Measurements from ENCODE around the gene GRM2. TPM values are rescaled to one million over a fixed set of nuclear protein-coding genes. Genes with fewer than 3 reads are reported as not detected.

The GRM2 gene
- total and polyA plus RNA-seq, 7 donors = under 0.01 to 1.3 (median 0.13) TPM; not detected in 3

DNA sequence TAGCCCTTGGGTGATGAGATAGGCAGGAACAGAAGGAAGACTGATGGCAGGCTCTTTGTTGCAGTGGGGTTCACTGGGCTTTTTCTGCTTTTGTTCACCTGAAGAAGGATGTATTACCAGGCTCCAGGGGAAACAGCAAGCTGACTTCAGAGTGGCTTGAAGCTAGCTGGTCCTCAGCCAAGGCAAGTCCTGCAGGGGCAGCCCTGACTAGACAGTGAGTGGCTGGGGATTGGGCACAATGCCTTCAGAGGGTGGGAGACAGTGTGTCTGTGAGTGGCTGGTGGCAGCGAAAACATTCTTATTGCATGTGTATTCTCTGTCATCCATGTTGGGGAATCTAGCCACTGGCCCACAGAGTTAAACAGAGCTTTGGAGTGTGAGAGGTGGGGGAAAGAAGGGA is 38.1 kb upstream of the GRM2 start:
- H3K9me3 ChIP-seq = no peaks in the 10 kb centered on the region
- H3K27ac ChIP-seq = no peak overlapping the region
- intact Hi-C loops (cut with DNase I) = loop anchor here (1.0 to 10.0 kb wide), 3 partner anchors 46 to 166 kb away; partner anchors contain the start of gene RAD54L2
- no peak for TF ChIP-seq POLR2A (IDR thresholded peaks at IDR 0.05)
- TF ChIP-seq, protein P1, sequence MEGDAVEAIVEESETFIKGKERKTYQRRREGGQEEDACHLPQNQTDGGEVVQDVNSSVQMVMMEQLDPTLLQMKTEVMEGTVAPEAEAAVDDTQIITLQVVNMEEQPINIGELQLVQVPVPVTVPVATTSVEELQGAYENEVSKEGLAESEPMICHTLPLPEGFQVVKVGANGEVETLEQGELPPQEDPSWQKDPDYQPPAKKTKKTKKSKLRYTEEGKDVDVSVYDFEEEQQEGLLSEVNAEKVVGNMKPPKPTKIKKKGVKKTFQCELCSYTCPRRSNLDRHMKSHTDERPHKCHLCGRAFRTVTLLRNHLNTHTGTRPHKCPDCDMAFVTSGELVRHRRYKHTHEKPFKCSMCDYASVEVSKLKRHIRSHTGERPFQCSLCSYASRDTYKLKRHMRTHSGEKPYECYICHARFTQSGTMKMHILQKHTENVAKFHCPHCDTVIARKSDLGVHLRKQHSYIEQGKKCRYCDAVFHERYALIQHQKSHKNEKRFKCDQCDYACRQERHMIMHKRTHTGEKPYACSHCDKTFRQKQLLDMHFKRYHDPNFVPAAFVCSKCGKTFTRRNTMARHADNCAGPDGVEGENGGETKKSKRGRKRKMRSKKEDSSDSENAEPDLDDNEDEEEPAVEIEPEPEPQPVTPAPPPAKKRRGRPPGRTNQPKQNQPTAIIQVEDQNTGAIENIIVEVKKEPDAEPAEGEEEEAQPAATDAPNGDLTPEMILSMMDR (IDR thresholded peaks at IDR 0.05) = no peak
- TF ChIP-seq POLR2AphosphoS5 (IDR thresholded peaks at IDR 0.05) = no peak
- TF ChIP-seq EP300 (IDR thresholded peaks at IDR 0.05) = no peak
- peaks cover 0 to under 1% (median 0%) of the 10 kb centered on the region in 4 donors for H3K36me3 ChIP-seq
- H3K4me3 ChIP-seq = no peak overlapping the region
- DNase-seq = no peak
- H3K4me1 ChIP-seq = peaks cover 0 to 34% (median 23%) of the 10 kb centered on the region in 4 donors
- 95 to 97% methylated on average over 1 of the region's 1 CpG for WGBS, 2 donors
- H3K27me3 ChIP-seq = no peaks in the 10 kb centered on the region

DNA sequence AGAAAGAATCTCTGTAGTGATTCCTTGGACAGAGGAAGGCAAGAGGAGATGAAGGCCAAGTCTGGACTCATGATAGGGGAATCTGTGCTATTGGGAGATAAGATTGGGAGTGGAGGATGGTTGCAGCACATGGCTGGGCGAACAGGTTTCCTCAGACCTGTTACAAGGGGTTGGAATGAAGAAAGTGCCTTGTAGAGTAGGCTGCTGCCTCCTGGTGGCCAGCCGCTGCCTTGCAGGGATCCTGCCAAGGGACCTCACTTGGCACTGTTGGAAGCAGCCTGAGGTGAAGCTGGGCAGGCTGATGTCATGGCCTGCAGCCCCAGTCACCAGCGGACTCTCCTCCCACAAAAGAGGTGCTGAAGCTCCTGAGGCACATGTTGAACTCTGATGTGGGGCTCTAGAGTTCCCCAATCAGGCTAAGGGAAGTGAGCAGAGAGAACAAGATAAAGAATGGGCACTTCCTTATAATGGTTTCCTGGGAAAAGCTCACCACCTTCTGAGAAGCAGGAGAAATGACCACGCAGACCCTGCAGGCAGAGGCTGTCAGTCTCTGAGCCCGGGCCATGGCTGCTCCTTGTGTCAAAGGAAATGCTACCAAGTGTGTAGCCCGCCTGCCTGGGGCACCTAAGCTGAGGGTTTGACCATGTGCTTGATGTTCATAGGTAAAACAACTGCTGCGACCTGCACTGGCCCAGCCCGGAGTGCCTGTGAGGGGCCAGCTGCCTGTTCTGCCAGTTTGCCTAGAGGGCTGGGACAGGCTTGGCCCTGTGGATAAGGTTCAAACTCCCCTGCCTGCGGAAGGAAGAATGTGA is 37.4 kb upstream of the GRM2 start:
- Histone ChIP-seq H3K27ac (peak overlapping the region in 1 of 4 donors; percentile 18), H3K27me3 (no peaks in the 10 kb centered on the region), H3K36me3 (peaks cover 0 to 4% (median 0%) of the 10 kb centered on the region in 4 donors), H3K9me3 (no peaks in the 10 kb centered on the region), H3K4me3 (no peak overlapping the region), H3K4me1 (peaks cover 0 to 40% (median 27%) of the 10 kb centered on the region in 4 donors)
- DNase-seq = peak; percentile 90
- TF ChIP-seq POLR2A (IDR thresholded peaks at IDR 0.05) (no peak), POLR2AphosphoS5 (IDR thresholded peaks at IDR 0.05) (peak in 1 of 4 donors; percentile 11)
- TF ChIP-seq, protein P1 (IDR thresholded peaks at IDR 0.05) = peak; percentile 85 to 96 (median 91)
- intact Hi-C loops (cut with DNase I) = loop anchor here (1.0 to 10.0 kb wide), 5 partner anchors 47 to 788 kb away; partner anchors contain the start of genes MANF, NISCH and RAD54L2
- 34 to 44% methylated on average over 9 of the region's 9 CpGs for WGBS, 2 donors

DNA sequence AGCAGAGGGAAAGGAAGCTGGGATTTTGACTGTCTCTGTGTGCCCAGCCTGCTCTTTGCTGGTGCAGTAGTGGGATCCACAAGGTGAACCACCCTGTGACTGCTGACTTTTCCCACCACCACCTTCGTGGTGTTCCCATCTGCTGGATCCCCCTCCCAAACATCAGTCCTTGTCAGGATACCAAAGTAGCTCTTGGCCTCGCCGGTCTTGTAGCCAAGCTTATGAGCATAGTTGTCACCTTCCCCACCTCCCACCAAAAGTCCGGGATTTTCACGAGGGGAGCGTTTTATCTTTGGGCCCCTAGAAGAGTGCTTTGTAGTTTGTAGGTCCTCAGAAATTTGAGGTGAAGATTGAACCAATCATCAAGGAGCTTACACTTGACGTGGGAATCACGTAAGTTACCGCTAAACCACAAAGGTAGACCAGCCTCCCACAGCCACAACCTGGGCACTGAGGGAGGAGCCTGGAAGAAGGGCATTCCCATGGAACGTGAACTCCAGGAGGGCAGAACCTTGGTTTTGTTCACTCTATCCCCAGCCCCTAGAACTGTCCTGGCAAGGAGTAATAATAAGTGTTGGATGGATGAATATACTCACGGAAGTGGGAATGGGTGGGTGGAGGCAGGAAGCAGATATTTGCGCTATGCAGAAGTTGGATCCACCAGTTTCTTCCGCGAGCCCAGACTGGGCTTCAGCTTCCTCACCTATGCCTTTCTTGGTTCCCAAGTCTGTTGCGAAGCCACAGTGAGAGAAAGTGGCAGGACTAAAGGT is 36.6 kb upstream of the GRM2 start:
- Histone ChIP-seq H3K27me3 (no peaks in the 10 kb centered on the region), H3K9me3 (no peaks in the 10 kb centered on the region), H3K4me3 (peak overlapping the region; percentile 70 to 94 (median 86)), H3K27ac (peak overlapping the region; percentile 89 to 94 (median 92)), H3K4me1 (peaks cover 0 to 45% (median 32%) of the 10 kb centered on the region in 4 donors), H3K36me3 (peaks cover 0 to 12% (median 3%) of the 10 kb centered on the region in 4 donors)
- WGBS, 2 donors = 46 to 61% methylated on average over 15 of the region's 15 CpGs
- TF ChIP-seq POLR2AphosphoS5 (IDR thresholded peaks at IDR 0.05) (no peak), POLR2A (IDR thresholded peaks at IDR 0.05) (no peak)
- TF ChIP-seq, protein P1 (IDR thresholded peaks at IDR 0.05) = no peak
- DNase-seq = no peak
- intact Hi-C loops (cut with DNase I) = loop anchor here (5.0 kb wide), 2 partner anchors 283 to 787 kb away; partner anchors contain the start of genes MANF and NISCH

DNA sequence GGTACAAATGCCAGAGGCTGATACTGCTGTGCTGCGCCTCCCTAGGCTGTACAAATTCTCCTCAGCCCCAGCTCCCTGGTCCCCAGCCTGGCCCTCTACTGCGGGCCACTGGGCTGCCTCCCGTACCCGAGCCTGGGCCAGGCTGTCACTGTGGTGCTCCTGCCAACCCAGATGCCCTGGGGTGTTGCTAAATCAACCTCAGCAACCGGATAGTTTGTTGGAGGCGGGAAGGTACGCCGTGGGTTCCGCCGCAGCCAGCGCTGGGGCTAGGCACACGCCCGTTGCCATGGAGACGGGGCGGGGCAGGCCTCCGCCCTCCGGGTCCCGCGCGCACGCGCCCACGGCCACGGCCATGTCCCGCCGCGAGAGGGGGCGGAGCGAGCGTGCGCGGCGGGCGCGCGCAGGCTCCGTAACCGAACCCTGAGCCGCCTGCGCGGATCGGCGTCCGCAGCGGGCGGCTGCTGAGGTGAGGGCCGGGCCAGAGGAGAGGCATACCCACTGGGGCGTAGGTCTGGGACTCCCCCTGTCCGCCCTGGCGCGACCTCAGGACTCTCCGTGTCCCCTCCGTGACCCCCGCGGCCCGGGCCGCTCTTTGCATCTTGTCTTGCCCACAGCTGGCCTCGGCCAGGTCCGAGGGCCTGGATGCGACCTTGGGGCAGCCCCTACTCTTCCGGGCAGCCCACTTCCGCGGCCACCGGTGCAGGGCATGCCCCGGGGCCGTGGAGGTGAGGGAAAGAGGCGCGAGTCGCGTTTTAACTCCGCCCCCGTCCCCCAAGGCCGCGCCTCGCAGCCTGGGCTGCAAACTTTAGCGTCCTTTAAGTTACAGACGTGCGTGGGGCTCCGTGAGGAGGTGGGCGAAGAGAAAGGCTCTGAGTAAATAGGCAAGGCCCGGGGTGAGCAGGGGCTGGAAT is 35.8 kb upstream of the GRM2 start, which contains the start of gene TEX264:
TSS of gene TEX264 (plus strand) at position 430 of the 911 bp plus-strand sequence. CDS start 3,053 bp downstream, outside the sequence.
- Histone ChIP-seq H3K27me3 (no peaks in the 10 kb centered on the region), H3K4me1 (peaks cover 0 to 48% (median 34%) of the 10 kb centered on the region in 4 donors), H3K4me3 (peak within 1 kb of the TSS; percentile 70 to 94 (median 86)), H3K9me3 (no peaks in the 10 kb centered on the region), H3K36me3 (peaks cover 0 to 20% (median 4%) of the 10 kb centered on the region in 4 donors), H3K27ac (peak within 1 kb of the TSS; percentile 89 to 94 (median 92))
- TF ChIP-seq, protein P1 (IDR thresholded peaks at IDR 0.05) = no peak
- no peak for TF ChIP-seq EP300 (IDR thresholded peaks at IDR 0.05)
- TF ChIP-seq POLR2A (IDR thresholded peaks at IDR 0.05) = peak; percentile 59 to 63
- TF ChIP-seq POLR2AphosphoS5 (IDR thresholded peaks at IDR 0.05) = peak; percentile 75 to 94 (median 86)
- intact Hi-C loops (cut with DNase I) = loop anchor here (5.0 kb wide), 2 partner anchors 284 to 786 kb away; partner anchors contain the start of genes MANF and NISCH
- peak; percentile 93 for DNase-seq
- 0 to 1% methylated on average over 81 of the region's 81 CpGs for WGBS, 2 donors
